Ureter (tissue), 1 donor: ENCODE results near the gene CTDNEP1. TPM values are rescaled to one million over a fixed set of nuclear protein-coding genes. Genes with fewer than 3 reads are reported as not detected.

Experiments
- DNase-seq: peaks from one replicate; pipeline ENCODE4 v3.0.0-alpha.2; 2020; ENCODE audit warnings: low spot score
- total RNA-seq: library from RNA; stranded (reverse); gene quantifications from one replicate; pipeline ENCODE4 v1.2.4, GENCODE V29; 2023
- donor health status: DM: yes; HTN: yes; CAD: no.

The CTDNEP1 gene
- total RNA-seq, 1 donor from 2014 or later: 116 TPM

DNA sequence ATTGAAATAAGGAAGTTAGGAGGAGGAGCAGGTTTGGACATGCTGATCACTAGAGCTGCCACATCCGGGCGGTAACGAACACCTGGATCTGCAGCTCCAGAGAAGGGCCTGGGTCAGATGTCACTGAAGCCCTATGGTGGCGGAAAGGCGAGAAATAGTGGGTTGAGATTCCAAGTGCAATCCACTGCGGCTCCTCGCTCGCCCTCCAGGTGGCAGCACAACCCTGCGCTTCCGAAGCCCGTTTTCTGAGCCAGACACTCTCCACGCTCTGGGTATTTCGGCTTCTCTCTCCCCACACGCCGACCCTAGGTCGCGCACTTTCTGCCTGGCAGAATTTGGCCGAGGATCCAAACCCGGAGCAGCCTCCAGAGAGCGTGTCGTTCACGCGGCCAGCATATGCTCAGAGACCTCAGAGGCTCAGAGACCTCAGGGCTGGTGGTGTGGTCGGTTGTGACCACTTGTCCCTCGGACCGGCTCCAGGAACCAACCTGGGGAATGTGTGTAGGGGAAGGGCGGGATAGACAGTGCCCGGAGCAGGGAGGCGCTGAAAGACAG, 29.1 kb upstream of the CTDNEP1 start:
- peak; percentile 90 for DNase-seq

DNA sequence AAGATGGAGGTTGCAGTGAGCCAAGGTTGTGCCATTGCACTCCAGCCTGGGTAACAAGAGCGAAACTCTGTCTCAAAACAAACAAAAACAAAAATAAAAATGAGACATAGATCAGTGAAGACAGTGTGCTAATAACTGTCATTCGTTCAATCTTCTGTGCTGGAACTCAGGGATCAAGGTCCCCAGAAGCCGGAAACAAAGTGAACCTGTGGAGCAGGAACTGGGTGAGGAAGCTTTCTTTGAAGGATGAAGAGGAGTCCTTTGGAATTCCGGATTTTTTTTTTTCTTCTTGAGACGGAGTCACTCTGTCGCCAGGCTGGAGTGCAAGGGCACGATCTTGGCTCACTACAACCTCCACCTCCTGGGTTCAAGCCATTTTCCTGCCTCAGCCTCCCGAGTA, 27.9 kb upstream of the CTDNEP1 start:
- DNase-seq: no peak

DNA sequence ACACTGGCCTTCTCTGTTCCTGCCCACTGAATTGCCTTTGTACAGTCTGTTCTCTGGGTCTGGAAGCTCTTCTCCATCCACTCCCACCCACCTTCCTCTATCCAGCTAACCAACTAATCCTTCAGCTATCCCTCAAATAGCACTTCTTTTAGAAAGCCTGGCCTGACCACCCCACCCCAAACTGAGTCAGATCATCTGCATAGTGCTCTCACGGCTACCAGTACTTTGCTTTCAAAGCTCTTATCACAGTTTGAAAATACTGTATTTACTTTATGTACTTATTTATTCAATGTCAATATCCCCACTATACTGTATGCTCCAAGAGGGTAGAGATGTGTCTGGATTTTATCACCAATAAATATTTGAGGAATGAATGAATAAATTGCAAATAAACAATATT, 15.2 kb upstream of the CTDNEP1 start:
- DNase-seq: no peak

DNA sequence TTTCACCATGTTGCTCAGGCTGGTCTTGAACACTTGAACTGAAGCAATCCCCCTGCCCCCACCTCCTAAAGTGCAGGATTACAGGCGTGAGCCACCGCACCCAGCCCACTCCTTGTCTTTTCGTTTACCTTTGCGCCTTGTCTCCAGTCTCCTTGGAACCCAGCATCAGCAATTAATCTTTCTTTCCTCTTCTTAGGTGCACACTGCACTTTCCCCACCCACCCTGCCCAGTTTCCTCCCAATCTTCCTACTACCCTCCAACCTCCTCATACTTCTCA, 12.2 kb upstream of the CTDNEP1 start:
- DNase-seq: no peak

DNA sequence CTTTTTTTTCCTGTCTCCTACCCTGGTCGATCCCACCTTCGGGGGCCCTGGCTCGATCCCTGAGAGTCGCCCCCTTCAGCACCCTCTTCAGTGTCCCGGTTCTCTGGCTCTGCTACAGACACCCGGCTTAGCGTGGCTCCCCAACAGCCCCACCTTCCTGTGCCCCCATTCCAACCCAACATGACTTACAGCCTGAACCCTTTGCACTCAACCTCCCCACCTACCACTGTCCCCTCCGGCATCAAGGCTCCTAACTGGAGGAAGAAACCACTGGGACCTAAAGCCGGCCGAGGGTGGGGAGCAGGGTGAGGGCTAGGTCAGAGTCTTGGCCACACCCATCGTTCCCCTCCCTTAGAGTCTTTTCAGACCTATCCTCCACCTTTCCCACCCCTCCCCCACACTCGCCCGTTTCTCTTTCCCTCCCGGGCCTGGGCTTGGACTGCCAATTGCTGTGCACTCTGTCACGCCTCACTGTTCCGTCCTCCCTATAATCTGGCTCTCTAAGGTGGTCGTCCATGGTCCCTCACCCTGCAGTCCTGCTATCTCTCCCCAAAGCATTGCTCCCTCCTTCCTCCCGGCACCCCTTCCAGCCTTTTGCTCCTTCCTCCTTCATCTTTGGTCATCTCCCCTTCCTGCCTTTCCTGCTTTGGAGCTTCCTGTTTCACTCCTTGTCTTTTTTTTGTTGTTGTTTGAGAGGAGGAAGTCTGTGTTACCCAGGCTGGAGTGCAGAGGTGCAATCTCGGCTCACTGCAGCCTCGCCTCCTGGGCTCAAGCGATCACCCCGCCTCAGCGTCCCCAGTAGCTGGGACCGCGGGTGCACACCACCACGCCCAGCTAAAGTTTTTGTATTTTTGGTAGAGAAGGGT, 11.6 kb upstream of the CTDNEP1 start:
- peak; percentile 90 for DNase-seq

DNA sequence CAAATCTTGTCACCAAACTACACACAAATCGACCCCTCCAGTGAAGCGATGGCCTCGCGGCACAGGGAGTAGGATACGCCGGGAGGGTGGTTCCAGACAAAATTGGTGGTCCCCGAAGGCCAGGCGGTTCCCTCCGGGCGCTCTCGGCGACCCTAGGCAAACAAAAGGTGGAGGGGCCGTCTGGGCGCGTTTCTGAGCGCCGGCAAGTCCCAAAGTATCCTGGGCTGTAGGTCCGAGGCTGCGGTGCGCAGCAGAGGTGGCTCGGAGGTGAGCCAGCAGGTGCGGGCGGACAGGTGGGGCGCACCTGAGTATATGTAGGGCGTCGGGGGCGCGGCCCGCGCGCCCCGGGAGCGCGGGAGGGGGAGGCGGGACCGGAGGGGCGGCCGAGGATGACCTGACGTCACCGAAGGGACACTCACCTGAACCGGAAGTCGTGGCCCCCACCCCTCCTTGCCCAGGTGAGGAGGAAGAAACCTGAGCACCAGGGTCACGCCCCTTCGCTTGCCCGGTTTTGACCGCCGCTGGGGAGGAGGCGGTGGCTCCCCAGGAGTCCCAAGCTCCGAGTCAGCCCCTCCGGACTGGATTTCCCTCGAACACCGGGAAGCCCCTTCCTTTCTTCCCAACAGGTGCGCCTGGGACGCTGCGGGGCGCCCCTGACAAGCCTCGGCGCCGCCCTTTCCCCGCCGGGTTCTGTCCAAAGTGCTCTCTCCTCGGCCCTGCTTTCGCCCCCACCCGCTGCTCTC, 10.8 kb upstream of the CTDNEP1 start, which contains the start of gene CLDN7:
CLDN7 (minus strand) TSS at position 287 of the 743 bp plus-strand sequence. CDS start 435 bp downstream, outside the sequence.
- DNase-seq: peak; percentile 92

DNA sequence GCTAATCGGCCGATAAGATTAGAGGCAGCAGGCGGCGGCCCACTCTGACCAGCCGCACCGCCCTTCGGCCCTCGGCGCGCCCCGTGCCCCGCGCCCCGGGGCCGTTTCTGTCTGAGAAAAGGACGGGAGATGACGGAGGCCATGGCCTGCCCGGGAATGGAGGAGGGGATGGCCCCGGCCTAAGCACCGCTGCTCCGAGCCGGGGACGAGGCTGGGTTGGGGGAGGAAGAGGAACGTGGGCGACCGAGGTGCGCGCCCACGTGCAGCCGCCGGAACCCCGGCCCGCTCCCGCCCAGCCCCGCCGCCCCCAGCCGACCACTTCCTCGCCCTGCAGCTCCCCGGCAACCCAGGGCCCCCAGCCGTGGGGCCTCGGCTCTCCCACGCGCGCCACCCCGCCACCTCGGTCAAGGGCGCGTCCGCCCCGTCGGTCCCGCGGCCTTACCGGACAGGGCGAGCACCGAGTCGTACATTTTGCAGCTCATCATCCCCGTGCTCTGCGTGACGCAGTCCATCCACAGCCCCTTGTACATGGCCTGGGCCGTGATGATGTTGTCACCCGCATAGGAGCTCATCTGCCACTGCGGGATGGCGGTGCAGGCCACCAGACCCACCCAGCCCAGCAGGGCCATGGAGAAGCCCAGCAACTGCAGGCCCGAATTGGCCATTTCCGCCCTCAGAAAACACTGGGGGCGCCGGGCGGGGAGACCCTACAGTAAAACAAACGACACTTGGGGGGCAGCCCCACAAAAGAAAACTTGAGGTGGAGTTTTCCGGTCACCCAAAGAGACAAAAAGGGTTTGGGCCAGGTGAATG, 10.1 kb upstream of the CTDNEP1 start:
- no peak for DNase-seq

DNA sequence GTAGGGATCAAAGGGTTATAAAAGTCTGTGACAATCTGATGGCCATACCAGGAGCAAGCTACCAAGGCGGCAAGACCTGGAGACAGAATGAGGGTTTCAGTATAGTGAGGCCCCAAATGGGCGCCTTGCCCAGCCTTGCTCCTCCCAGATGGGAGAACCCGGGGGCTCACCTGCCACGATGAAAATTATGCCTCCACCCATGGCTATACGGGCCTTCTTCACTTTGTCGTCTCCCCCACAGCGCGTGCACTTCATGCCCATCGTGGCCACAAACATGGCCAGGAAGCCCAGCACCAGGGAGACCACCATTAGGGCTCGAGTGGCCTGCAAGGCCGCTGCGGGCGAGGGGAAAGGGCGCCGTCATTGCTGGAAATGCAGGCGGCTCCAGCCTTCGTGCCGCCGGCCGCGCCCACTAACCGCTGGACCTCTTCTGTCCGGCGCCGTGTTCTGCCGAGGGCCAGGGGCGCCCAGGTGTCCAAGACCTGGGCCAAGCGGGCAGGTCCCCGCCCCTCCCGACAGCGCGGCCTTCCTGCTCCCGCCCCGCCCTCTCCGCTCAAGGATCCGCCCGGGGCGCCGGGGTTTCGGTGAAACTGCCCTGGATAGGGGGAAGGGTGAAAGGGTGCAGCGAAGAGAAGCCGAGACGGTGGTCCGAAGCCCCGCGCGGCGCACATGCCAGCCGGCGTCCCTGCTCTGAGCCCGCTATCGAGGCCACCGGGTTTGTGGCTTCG, 9.3 kb upstream of the CTDNEP1 start:
- DNase-seq: no peak

DNA sequence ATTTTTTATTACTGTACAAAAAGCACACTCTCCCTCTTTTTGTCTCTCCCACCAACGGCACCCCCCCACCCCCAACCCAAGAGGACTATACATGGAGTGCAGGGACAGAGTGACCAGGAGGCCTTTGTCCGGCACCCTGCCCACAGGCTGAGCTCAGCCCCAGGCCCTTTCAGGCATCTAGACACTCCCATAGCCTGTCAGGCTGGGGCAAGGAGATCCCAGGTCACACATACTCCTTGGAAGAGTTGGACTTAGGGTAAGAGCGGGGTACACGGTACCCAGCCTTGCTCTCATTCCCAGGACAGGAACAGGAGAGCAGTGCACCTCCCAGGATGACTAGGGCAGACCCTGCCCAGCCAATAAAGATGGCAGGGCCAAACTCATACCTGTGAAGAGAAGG, 8.6 kb upstream of the CTDNEP1 start:
- no peak for DNase-seq

DNA sequence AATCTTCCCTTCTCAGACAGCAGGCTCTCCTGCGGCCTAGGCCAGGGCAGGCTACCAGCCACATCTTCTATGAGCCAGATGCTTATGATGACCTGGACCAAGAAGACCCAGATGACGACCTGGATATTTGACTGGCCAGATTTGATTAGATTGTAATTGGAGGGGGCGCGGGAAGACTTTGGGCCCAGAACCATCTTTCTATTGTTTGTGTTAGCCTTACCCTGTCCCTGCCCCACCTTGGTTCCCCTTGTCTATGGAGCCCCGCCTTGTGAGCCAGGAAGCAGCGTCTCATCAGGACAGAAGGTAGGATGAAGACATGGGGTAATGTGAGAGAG, 8.0 kb upstream of the CTDNEP1 start:
- DNase-seq: no peak

DNA sequence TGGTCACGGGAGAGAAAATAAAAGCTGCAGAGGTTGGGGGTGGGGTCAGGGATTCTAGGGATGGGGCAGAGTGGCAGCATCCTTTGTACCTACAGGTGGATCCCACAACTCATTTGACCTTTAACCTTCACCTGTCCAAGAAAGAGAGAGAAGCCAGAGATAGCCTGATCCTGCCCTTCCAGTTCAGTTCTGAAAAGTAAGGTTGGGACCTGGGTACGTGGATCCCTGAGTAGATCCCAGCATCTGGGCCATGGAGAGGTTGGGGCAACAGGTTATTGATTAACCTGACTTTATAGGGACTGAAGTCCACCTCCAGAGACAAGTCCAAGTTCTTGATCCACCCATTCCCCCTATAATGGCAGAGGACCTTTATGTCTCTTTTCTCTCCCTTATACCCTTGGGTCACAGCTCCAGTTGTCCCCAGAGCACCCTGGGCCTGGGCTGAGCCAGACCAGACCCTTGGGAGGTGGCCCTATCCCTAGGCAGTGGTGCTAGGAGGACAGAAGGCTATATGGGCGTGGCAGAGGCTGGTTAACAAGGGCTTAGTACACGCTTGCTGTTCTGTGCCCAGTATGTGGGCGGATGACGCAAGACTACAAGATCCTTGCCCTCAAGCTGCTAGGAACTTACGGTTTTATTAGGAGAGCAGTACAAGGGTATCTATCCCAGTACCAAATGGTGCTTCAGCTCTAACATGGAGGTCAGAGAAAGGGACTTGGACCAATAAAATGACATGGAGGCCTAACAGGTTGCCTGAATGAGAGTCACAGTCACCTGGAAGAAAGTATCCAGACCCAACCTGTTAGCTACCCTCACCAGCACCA, 7.4 kb upstream of the CTDNEP1 start:
- DNase-seq: no peak

DNA sequence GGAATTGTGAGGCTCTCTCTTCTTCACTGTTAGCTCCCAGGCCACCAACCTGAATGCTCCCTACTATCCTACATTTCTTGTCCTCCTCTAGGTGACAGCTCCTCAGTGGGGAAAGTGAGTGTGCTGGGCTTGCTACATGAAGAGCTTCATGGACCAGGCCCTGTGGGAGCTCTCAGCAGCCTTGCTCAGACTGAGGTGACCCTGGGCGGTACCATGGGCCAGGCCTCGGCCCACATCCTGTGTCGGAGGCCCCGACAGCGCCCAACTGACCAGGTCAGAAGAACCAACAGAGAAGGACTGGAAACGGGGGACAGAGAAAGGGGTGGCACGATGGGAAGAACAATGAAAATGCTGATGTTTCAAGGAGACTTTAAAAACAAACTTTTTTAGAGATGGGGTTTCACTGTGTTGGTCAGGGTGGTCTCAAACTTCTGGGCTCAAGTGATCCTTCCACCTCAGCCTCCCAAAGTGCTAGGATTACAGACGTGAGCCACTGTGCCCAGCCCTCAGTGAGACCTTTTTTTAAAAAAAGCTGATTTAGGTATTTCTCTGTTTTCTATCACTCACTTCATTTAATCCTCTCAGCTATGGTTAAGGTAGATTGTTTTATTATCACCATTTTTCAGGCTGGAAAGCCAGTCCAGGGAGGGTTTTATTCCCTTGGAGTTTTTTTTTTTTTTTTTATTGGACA, 5.4 kb upstream of the CTDNEP1 start:
- DNase-seq: no peak

DNA sequence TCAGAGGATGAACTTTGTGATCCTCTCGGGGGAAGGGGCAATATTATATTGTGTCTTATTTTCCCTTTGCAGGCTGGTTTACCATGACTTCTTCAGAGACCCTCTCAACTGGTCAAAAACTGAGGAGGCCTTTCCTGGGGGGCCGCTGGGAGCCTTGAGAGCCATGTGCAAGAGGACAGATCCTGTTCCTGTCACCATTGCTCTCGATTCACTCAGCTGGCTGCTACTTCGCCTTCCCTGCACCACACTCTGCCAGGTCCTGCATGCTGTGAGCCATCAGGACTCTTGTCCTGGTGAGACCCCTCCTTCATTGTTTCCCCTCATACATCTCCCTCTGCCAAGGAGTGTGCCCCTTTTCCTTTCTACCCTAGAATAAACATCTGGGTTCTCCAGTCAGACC, 3.0 kb upstream of the CTDNEP1 start:
- DNase-seq: no peak

DNA sequence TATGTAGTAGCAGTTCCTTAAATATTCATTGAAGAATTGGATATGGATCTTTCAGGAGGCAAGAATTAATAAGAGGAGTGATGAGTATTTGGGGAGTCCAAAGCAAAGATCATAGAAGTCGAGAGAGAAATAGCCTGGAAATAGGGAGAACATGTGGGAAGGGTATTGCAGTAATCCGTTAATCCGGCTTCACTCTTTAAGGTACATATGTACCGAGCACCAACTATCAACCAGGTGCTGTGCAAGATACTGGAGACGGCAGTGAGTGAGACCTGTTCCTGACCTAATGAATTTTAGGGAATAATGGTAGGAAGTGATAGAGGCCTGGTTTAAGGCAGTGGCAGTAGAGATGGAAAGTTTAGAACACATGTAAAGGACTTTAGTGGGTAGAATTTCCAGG, 1.5 kb upstream of the CTDNEP1 start:
- DNase-seq: no peak

DNA sequence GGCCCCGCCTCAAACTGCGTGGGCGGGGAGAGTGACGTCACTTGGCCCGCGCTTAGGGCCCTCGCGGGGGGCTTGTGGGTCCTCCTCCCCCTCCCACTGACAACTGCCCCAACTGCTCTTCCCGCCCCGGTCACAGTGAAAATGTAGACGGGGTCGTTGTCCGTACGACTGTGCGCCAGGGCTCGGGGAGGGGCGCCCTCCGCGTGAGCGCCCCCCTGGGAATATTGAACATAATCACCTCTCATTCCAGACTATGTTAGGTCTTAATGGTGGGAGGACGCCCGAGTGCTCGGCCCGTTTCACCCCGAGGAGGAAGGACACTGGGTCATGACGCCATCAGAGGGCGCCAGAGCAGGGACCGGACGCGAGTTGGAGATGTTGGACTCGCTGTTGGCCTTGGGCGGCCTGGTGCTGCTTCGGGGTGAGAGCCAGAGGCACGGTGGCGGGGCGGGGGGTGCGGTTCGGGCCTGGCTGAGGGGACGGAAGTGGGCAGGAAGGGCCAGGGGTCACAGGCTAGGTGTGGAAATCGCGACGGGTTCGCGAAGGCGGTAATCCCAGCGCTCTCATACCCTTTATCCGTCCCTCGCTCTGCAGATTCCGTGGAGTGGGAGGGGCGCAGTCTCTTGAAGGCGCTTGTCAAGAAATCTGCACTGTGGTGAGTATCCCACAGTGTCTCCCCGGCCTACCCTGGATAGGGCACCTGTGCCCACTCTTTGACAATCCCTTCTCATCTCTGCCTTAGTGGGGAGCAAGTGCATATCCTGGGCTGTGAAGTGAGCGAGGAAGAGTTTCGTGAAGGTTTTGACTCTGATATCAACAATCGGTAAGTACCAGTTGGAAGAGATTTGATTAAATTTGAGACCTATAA, 876 bp upstream of the CTDNEP1 start, which contains the start of gene ELP5:
ELP5 (plus strand) TSS at position 40 of the 868 bp plus-strand sequence; CDS start at position 376, 336 bp downstream.
- DNase-seq: peak; percentile 95

DNA sequence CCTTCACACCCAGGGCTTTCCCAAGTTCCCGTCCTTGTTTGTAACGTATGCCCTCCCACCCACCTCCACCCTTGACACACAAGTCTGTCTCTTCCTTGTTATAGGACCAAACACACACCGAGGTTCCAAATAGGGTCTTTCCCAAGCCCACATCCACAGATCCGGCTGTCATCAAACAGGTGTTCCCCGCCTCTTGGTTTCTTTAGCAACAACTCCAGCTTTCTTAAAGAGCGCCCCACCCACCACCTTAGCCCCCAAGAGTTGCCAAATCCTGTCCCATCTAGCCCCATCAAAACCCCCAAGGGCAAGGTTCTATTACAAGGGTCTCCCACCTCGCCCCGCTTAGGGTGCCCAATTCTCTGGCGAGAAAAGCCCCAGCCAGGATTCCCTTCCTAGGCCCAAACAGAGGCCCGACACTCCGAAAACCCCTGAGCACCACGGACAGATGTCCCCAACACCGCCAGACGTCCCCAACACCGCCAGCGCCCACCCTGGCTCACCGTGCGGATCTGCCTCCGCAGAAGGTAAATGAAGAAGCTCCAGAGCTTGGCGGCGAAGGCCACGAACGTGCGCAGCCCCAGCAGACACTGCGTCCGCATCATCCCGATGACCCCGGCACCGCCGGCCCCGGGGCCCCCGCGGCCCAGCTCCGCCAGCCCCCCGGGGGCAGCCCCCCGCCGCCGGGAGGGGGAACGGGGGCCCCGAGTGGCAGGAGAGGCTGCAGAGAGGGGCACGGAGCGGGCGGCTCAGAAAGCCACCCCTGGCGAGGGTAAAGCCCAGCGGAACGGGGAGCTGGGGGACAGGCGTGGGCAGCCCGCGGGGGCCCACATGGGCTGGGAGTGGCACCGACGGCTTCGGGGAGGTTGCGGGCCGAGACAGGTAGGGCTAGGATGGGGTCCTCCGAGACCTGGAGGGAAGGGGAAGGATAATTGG, 573 bp downstream of the CTDNEP1 start:
- no peak for DNase-seq

DNA sequence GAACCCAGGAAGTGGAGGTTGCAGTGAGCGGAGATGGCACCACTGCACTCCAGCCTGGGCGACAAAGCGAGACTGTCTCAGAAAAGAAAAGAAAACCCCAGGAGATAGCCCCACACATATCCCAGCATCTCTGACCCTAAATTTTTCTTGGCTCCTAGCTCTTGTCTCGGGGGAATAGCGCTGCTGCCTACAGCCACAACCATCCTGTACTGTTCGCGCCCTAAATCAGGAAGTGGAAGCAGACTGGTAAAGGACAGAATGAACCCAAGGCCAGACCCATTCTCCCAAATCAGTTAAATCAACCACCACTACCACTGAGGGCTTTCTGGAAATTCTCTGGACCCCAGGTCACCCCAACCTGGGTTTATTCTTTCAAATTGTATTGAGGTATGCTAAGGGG, 1.7 kb downstream of the CTDNEP1 start:
- DNase-seq: no peak

DNA sequence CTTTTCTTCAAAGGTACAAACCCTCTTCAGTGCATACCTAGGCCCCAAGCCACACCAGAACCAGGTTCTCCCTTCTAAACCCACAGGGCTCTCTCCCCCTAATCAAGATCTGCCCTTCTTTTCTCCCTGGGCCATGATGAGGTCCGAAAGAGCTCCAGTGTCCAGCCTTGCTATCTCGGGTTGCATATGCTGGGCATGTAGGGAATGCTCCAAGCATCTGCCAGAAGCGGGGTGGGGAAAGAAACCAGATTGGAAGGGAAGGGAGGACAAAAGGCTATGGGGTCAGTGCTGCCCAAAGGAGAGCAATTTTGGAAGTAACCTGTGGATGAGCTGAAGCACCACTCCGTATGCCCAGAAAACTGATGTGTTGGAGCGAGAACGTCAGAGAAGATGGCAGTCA, 2.3 kb downstream of the CTDNEP1 start:
- no peak for DNase-seq
